HT1080 (cell line): ENCODE measurements around the gene RASL12. TPM values are rescaled to one million over a fixed set of nuclear protein-coding genes. Genes with fewer than 3 reads are reported as not detected.

Source experiments
- DNase-seq: peaks from one replicate; pipeline ENCODE4 v3.0.0-alpha.2; 2015; ENCODE audit warnings: low read depth
- total RNA-seq: library from RNA; depleted of rRNA; stranded (reverse); fragments of >200 nt; shearing (Covaris generic); gene quantifications from 2 replicates; pipeline ENCODE4 v1.2.3, GENCODE V29; 2014

Gene RASL12
- total RNA-seq, 1 experiment from 2014 or later = not detected

DNA sequence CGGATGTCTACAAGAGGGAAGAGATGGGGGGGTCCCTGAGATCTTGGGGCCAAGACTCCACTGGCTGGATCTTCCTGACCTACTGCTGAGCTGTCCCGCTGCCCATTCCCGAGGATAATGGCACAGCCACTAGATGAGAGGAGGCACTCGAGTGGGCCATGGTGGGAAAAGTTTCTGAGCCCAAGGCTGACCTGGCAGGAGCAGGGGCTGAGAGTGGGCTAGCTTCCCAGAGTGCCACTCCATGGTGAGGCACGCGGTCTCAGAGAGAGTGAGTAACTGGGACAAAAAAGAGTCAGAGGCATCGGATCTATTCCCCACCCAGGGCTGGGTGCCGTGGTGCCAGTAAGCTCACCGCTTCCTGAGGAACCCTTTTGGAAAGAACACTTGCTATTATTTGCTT lies 11.7 kb downstream of the RASL12 start:
- no peak for DNase-seq

DNA sequence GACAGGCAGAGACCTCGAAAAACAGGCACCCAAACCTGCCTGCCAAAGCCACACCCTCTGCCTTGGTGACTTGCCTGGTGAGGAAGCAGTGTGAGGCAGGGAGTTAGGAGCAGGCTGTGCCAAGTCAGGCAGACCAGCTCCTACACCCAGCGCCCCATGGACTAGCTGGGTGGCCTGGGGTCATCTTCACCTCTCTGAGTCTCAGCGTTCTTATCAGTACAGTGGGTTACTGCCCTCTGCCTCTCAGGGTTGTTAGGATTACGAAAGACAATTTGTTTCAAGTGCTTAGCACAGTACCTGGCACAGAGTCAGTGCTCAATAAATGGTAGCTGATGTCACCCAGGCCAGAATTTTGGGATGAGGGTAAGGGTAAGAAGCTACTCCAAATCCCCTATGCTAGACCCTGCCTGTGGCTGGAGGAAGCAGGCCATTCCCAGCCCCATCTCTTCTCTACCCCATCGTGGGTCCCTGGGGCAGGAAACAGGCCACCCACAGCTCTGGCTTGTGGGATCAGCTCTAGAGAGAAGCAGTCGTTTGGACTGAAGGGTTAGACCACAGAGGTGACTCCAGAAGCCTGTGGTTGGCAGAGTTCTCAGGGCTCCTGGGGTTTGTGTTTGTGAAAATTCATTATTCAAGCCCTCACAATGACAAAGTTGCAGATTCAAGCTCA lies 12.5 kb downstream of the RASL12 start:
- DNase-seq = peak; percentile 32

DNA sequence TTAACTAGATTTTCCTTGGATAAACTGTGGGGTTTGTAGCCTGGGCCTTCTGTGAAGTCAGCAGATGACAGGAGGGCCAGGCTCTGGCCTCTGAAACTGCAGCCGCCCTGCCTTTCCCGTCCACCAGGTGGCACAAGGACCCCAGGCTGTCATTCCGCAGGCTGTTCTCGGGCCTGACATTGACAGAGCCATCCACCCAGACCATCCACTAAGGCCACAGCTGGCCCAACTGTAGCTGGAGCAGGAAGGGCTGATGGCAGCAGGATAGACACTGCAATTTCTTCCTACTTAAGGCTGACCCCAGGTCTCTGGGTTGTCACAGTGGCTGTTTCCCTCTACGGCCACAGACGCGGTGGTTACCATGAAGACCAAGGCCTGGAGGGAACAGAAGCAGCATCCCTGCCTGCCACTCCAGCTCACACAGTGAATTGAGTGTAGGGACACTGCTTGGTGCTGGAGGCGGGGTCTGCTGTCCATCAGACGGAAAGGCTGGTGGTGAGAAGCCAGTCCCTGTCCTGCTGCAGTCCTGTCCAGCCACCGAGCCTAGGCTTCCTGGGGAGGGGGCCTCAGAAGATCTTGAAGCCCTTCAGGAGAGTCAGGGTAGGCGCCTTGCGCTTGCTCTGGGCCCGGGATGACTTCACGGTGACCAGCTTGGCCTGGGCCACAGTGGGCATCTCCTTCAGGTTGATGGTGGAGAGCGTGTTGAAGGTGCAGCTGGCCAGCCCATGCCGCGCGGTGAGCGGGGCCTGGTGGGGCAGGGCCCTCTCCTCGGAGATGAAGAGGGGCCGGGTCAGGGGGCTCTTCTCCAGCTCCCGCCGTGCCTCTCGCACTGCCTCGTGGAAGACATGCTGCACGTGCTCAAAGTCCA lies 13.2 kb downstream of the RASL12 start:
- peak; percentile 60 for DNase-seq

DNA sequence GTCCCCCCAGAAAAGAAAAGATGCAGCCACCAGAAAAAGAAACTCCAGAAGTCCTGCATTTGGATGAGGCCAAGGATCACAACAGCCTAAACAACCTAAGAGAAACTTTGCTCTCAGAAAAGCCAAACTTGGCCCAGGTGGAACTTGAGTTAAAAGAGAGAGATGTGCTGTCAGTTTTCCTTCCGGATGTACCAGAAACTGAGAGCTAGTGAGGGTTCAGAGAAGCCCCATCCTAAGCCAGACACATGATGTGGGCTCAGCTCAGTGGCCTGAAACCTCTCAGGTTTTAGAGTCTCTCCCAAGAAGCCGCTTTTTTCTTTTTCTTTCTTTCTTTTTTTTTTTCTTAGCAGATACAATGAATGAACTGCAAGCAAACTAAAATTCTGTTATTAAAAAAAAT lies 14.8 kb downstream of the RASL12 start:
- DNase-seq = no peak

DNA sequence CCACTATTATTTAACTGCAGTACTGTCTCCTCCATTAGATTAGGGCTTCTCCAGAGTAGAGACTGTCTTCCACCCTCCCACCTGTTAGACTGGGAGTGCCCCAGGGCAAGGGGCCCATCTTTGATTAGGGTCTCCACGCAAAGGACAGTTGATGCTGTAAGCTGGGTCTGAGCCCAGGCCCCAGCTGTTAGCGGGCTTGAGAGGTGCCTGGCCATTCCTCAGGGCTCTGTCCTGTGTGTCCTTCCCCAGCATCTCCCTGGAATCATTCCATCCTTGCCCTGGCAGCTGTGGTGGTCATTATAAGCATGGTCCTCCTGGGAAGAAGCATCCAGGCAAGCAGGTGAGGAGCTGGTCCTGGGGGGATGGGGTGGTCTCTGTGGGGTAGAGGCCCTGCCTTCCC lies 16.5 kb downstream of the RASL12 start:
- DNase-seq = no peak

DNA sequence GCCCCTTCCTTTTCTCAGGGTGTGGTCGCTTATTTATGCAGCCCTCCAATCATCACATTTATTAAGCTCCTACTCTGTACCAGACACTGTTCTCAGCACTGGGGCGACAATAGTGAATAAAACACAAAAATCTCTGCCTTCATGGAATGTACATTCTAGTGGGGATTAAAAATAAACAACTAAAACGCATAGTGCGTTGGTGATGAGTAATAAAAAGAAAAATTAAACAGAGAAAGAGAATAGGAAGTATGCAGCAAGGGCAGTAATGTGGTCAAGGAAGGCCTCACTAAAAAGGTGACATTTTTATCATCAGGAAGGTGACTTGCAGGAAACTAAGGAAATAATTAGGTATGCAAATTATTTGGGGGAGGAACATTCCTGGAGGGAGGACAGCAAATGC lies 17.5 kb downstream of the RASL12 start:
- no peak for DNase-seq

DNA sequence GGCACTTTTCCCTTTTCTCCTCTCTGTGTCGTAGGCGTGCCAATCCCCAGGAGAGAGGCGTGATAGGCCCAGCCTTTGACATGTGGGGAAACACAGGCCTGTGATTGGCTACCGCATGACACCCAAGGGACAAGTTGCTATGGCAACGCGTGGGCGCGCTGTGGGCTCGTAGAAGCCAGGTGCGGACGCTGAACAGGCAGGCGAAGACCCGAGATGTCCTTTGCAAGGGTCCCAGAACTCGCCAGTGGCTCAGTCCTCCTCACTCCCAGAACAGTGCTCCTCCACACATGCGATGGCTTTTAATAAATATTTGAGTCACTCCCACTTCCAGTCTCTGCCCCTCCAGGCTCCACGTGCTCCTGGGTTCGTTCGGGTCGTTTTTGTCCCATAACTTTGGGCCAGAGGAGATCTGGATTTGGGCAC lies 18.4 kb downstream of the RASL12 start:
- DNase-seq = no peak

DNA sequence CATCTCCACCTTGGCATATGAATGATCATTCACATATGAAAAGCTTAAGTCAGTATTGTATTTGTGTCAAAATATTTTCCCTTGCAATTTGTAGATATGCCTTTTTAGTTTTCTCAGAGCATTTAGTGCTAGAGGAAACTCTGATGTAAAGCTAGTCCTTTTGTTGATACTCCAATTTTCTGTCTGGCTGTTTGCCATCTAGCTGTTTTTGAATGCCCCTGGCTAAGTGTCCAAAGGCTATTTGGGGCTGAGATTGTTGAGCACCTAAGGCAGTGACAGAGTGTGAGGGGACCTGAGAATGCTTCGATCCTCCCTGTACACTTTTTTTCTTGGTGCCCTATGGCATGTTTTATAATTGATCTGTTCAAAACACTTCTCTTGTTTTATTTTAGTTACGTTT lies 19.6 kb downstream of the RASL12 start:
- DNase-seq = no peak

DNA sequence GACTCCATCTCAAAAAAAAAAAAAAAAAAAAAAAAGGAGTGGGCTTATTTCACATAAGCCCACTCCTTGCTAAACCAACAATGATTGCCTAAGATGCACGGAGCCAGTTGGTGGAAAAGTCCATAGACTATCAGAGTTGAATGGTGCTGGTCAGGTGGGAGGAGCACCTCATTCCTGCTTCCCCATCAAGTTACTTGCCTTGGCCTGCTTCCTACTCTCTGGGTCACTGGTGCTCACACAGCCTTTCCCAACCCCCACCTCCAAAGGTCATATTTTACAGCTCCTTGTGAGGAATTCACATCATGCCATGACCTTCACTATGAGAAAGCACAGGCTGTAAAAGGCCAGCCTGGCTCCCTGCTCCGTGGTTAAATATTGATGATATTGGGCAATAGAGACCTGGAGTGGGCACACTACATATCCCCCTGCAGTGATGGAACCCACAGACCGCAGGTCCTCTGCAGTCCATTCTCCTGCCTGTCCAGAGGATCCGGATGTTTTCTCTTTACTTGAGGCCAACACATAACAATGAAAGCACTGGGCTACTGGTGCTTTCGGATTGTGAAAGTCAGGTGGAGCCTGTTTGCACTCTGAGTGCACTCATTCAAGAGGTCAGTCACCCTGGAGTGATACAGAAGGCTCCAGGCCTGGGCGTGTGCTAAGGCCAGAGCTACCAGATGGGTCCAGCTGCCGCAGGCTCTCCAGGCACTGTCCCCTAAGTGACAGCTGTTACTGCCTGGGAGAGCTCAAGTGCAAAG lies 22.9 kb downstream of the RASL12 start, which contains the start of gene SLC51B:
Gene SLC51B (plus strand): TSS at position 664 of the 758 bp plus-strand sequence. CDS start 4,618 bp downstream, outside the sequence.
- no peak for DNase-seq

DNA sequence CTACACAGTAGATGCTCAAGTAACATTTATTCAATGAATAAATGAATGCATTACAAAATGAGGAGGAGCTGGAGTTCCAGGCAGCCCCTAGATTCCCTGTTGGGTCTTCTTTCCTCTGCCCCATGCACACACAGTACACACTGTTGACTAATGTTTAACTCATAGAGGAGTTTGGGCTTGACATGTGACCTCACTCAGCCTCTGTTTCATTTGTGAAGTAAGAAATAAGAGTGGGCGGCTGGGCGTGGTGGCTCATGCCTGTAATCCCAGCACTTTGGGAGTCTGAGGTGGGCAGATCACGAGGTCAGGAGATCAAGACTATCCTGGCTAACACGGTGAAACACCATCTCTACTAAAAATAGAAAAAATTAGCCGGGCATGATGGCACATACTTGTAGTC lies 23.6 kb downstream of the RASL12 start:
- peak; percentile 78 for DNase-seq

DNA sequence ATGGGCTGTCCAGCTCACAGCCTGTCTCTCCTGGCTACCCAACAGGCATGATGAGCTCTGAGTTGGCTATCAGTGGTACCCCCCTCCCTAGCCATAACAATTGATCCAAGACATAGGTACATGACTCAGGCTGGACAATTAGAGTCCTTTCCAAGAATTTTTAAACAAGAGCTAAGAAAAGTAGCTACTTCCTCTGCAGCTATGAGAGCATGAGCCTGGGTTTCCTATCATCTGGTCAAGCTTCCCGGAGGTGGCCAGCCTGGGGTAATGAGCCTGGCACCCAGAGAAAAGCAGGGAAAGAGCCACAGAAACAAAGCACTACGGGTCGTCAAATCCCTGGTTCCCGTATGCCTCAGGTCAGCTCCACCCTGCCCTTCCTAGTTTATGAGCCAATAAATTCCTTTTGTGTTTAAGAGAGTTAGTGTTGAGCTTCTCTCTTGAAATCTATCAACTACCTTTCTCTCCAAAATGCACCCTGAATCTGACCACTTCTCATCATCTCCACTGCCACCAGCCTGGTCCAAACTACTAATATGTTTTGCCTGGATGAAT lies 24.9 kb downstream of the RASL12 start:
- no peak for DNase-seq

DNA sequence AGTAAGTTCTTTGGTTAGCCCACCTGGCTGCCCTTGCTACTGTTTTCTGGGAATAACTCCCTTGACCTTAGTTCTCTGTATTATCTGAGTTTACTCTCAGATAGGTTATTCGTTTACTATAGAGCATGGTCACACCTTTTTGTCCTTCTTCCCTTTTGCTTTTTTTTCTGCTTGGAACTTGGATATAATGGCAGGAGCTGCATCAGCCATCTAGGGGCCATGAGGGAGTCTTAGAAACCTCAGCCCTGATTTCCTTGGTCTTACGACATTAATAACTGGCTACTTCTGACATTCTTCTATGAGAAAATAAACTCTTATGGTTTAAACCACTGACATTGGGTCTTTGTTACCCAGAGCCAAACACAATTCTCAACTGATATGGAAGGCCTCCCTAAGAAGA lies 26.0 kb downstream of the RASL12 start:
- no peak for DNase-seq

DNA sequence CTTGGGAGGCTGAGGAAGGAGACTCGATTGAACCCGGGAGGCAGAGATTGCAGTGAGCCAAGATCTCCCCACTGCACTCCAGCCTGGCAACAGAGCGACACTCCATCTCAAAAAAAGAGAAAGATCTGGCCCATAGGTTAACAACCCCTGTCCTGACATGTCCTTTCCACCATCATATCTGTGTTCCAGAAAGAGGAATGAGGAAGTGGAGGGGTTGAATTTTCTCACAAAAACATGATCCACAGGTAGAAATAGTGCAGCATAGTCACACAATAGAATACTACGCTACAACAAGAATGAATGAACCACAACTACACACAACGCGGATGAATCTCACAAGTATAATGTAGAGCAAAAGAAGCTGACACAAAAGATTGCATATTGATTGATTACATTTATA lies 27.3 kb downstream of the RASL12 start:
- no peak for DNase-seq

DNA sequence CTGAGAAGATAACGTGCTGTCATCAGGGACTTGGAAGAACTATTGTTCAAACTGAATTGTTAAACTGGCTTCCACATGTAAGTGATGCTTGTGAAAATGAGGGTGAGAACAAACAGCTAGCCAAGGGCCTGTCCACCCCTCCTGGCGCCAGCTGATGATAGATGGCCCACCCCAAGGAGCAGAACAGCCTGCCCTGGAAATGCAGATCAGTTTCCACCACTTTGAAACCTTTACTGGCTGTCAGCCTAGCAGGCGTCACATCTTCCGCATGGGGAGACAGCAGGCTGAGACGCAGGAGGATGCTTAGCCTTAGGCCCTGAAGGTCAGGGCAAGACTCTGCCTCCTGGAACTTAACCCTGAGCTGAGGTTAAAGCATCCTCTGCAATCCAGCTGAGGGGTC lies 29.0 kb downstream of the RASL12 start:
- DNase-seq = no peak

DNA sequence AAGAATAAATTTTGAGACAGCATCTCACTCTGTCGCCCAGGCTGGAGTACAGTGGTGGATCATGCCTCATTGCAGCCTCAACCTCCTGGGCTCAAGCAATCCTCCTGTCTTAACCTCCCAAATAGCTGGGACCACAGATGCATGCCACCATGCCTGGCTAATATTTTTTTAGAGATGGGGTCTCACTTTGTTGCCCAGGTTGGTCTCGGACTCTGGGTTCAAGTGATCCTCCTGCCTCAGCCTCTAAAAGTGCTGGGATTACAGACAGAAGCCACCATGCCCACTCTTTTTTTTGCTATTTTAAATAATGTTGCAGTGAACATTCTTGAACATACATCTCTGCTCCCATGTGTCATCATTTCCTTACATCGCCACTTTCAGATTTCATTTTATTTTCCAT lies 29.4 kb downstream of the RASL12 start:
- DNase-seq = no peak

DNA sequence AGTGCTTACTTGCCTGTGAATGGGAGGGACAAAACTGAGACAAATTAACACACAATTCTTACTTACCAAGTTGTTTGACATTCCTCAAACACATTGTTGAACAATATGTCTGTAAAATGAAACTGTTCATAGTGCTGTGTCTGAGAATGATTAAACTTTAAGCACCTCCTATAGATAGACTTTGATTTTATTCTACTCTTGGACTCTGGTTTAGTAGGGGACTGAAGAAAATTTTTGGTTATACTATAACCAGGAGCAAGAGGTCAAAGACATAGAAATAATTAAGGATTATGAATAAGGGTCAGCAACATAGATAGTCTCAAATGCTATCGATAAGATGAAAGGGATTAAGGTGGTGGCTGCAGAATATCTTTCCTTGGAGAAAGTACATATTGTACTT lies 30.5 kb downstream of the RASL12 start:
- no peak for DNase-seq

DNA sequence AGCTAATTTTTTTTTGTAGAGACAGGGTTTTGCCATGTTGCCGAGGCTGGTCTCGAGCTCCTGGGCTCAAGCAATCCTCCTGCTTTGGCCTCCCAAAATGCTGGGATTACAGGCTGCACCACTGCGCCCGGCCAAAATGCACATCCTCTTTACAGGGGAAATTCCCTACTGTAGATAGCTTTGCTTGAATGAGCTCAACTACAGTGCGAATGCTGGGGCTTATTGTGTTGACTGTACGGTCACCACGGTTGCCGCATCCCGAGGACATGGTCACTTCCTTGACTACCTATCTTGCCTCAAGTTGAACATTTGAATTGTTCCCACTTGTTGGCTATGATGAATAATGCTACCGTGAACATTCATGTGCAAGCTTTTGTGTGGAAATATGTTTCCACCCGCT lies 33.1 kb downstream of the RASL12 start:
- no peak for DNase-seq

DNA sequence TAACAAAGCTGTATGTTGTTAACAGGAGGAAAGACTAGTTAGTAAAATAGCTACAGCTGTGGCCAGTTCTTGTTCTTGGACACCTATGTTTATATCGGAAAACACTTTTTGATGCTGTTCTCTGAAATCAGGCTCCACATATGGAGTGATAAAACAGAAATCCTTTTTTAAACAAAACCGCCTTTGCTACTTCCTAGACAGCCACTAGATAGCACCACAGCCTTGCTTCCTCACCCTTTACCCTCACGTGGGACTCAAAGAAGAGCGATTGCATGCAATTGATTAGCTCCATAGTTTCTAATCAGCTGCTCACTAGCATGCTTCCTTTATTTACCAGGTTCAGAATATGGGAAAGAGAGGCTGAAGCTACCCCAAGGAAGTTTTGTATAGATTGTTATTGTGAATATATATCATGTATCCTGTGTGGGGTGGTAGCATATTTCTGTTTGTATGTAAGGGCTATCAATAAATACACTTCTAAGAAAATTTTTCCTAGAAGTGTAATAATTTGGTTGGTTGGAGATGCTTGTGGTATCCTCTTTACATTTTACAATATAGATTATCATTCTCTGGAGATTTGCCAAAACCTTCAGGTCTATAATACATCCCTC lies 34.0 kb downstream of the RASL12 start:
- peak; percentile 42 for DNase-seq

DNA sequence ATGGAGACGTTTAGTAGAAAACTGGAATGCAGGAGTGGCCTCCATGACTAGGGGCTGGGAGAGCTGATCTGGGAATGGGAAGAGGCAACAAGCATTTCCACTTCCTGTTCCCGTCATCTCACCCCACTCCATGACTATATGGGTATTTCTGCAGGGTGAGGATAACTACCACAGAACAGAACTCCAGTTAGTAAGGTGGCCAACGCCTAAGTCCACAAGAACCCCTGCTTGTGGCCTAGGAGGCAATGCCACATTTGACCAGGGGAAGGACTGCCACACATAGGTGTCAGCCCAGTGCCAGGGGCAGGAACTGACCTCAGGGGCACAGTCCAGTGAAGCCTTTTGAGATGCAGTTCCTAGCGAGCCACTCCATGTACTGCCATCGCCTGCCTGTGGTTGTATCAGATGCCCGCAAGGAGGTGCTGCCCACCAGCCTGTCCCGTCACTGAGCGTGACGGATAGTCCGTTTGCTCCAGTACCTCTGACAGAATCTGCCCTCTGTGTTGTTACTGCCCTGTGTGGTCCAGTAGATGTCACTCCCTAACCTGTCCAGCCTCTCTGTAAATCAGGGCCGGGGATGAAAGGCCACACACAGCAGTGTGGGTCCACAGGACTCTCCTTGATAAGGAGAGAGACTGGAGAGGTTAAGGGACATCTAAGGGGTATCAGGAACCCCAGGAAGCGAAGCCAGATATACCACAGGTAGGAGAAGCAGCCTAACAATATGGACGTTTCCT lies 34.8 kb downstream of the RASL12 start:
- peak; percentile 79 for DNase-seq

DNA sequence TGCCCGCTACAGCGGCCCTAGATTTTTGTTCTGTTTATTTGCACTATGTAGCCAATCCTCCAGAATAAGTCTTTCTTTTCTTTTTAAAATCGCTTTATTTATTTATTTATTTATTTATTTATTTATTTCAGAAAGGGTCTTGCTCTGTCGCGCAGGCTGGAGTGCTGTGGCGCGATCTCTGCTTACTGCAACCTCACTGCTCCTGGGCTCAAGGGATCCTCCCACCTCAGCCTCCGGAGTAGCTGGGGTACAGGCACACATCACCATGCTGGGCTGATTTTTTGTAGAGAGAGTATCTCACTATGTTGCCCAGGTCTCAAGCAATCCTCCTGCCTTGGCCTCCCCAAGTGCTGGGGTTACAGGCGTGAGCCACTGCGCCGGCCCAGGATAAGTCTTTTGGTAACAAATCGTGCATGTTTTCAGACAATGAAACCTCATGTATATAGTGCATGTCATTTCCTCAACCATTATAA lies 38.0 kb downstream of the RASL12 start:
- no peak for DNase-seq
